H9 (cell line): ENCODE data around the gene CLSTN3. TPM values are rescaled to one million over a fixed set of nuclear protein-coding genes. Genes with fewer than 3 reads are reported as not detected.

Experiments
- DNase-seq: peaks from one replicate; pipeline ENCODE4 v3.0.0-alpha.2; 2017
- H2AFZ ChIP-seq: one replicate; pipeline ENCODE4 v1.6.1; 2013; ENCODE audit warnings: mild to moderate bottlenecking, low read length, control low read depth, moderate library complexity
- H2AK5ac ChIP-seq: 2 replicates; pipeline ENCODE4 v1.6.1; 2013; ENCODE audit warnings: low read length, control low read depth, mixed read lengths; ENCODE audit not compliant: insufficient read length
- H2BK120ac ChIP-seq: one replicate; pipeline ENCODE4 v1.6.1; 2013; ENCODE audit warnings: low read depth, mild to moderate bottlenecking, low read length, control low read depth, inconsistent platforms; ENCODE audit not compliant: poor library complexity, severe bottlenecking
- H2BK12ac ChIP-seq: 2 replicates; pipeline ENCODE4 v1.6.1; 2013; ENCODE audit warnings: low read length, control low read depth, mixed read lengths, low read depth; ENCODE audit not compliant: insufficient read length
- H2BK15ac ChIP-seq: 2 replicates; pipeline ENCODE4 v1.6.1; 2013; ENCODE audit warnings: low read depth, low read length, control low read depth
- H2BK20ac ChIP-seq: one replicate; pipeline ENCODE4 v1.6.1; 2013; ENCODE audit warnings: low read depth, mild to moderate bottlenecking, low read length, control low read depth, inconsistent platforms; ENCODE audit not compliant: poor library complexity, severe bottlenecking
- H2BK5ac ChIP-seq: 2 replicates; pipeline ENCODE4 v1.6.1; 2013; ENCODE audit warnings: low read length, control low read depth, mixed read lengths; ENCODE audit not compliant: insufficient read length
- H3K14ac ChIP-seq: 2 replicates; pipeline ENCODE4 v1.6.1; 2013; ENCODE audit warnings: low read length, control low read depth; ENCODE audit not compliant: insufficient read depth
- H3K18ac ChIP-seq: 2 replicates; pipeline ENCODE4 v1.6.1; 2013; ENCODE audit warnings: low read depth, mild to moderate bottlenecking, mixed read lengths, low read length, control low read depth; ENCODE audit not compliant: insufficient read length
- H3K23ac ChIP-seq: 2 replicates; pipeline ENCODE4 v1.6.1; 2013; ENCODE audit warnings: low read length, control low read depth, mixed read lengths, low read depth; ENCODE audit not compliant: insufficient read length
- H3K23me2 ChIP-seq: 2 replicates; pipeline ENCODE4 v1.6.1; 2013; ENCODE audit warnings: low read depth, mild to moderate bottlenecking, mixed read lengths, low read length, control low read depth; ENCODE audit not compliant: insufficient read length, poor library complexity, severe bottlenecking
- H3K27ac ChIP-seq: 2 replicates; pipeline ENCODE4 v1.5.1; 2013; ENCODE audit warnings: low read length, control low read depth, mixed read lengths, low read depth; ENCODE audit not compliant: insufficient read length
- H3K27me3 ChIP-seq: 2 replicates; pipeline ENCODE4 v1.6.1; 2013; ENCODE audit warnings: low read length, control low read depth, inconsistent platforms; ENCODE audit not compliant: insufficient read depth
- H3K4ac ChIP-seq: 2 replicates; pipeline ENCODE4 v1.6.1; 2013; ENCODE audit warnings: low read depth, mild to moderate bottlenecking, control low read depth, inconsistent platforms, low read length, moderate library complexity
- H3K4me1 ChIP-seq: 2 replicates; pipeline ENCODE4 v1.6.1; 2013; ENCODE audit warnings: low read length, control low read depth, inconsistent platforms; ENCODE audit not compliant: insufficient read depth
- H3K4me2 ChIP-seq: 2 replicates; pipeline ENCODE4 v1.6.1; 2013; ENCODE audit warnings: low read length, control low read depth, mixed read lengths; ENCODE audit not compliant: insufficient read length, insufficient read depth
- H3K56ac ChIP-seq: 2 replicates; pipeline ENCODE4 v1.6.1; 2013; ENCODE audit warnings: low read depth, mild to moderate bottlenecking, mixed read lengths, low read length, control low read depth; ENCODE audit not compliant: insufficient read length
- H3K79me1 ChIP-seq: 2 replicates; pipeline ENCODE4 v1.6.1; 2013; ENCODE audit warnings: low read depth, mild to moderate bottlenecking, moderate library complexity, low read length, control low read depth, inconsistent platforms; ENCODE audit not compliant: insufficient read depth, poor library complexity, severe bottlenecking
- H3K79me2 ChIP-seq: 2 replicates; pipeline ENCODE4 v1.6.1; 2013; ENCODE audit warnings: low read length, control low read depth, inconsistent platforms; ENCODE audit not compliant: insufficient read depth
- H3K9ac ChIP-seq: 2 replicates; pipeline ENCODE4 v1.6.1; 2013; ENCODE audit warnings: low read length, control low read depth, mixed read lengths; ENCODE audit not compliant: insufficient read length; ENCODE audit errors: extremely low read depth
- H3K9me3 ChIP-seq: one replicate; pipeline ENCODE4 v1.6.1; 2013; ENCODE audit warnings: low read depth, low read length, inconsistent platforms; ENCODE audit not compliant: control insufficient read depth
- H3T11ph ChIP-seq: one replicate; pipeline ENCODE4 v1.6.1; 2013; ENCODE audit warnings: mild to moderate bottlenecking, low read length, control low read depth, inconsistent platforms
- H4K20me1 ChIP-seq: one replicate; pipeline ENCODE4 v1.6.1; 2013; ENCODE audit not compliant: control insufficient read depth, insufficient read length, insufficient read depth
- H4K5ac ChIP-seq: 2 replicates; pipeline ENCODE4 v1.6.1; 2013; ENCODE audit warnings: low read depth, mild to moderate bottlenecking, mixed read lengths, low read length, control low read depth; ENCODE audit not compliant: insufficient read length
- H4K8ac ChIP-seq: replicated peaks from 2 replicates; pipeline ENCODE4 v1.6.1; 2013; ENCODE audit warnings: low read length, control low read depth, mixed read lengths, low read depth; ENCODE audit not compliant: insufficient read length
- H4K91ac ChIP-seq: 2 replicates; pipeline ENCODE4 v1.6.1; 2013; ENCODE audit warnings: low read depth, mild to moderate bottlenecking, moderate library complexity, mixed read lengths, low read length, control low read depth; ENCODE audit not compliant: insufficient read length
- H3K27ac Mint-ChIP-seq, 3 experiments: 2 replicates in 2 of 3; 3 replicates in 1 of 3; pipeline ENCODE4 v1.8.0; 2020 to 2021; ENCODE audit warnings: mixed read lengths in 3 of 3, mild to moderate bottlenecking in 1 of 3, moderate library complexity in 1 of 3
- H3K27me3 Mint-ChIP-seq: 2 replicates; pipeline ENCODE4 v1.8.0; 2021; ENCODE audit warnings: low read depth, mild to moderate bottlenecking, moderate library complexity, mixed read lengths
- H3K36me3 Mint-ChIP-seq, 3 experiments: 2 replicates in 2 of 3; 3 replicates in 1 of 3; pipeline ENCODE4 v1.8.0; 2020 to 2021; ENCODE audit warnings: low read depth in 3 of 3, mixed read lengths in 3 of 3; ENCODE audit not compliant: insufficient read depth in 1 of 3
- H3K4me1 Mint-ChIP-seq, 2 experiments: 2 replicates each; pipeline ENCODE4 v1.8.0; 2020; ENCODE audit warnings: mixed read lengths in 2 of 2
- H3K4me3 Mint-ChIP-seq, 2 experiments: 2 replicates in 1 of 2; 3 replicates in 1 of 2; pipeline ENCODE4 v1.8.0; 2020 to 2021; ENCODE audit warnings: mild to moderate bottlenecking in 2 of 2, mixed read lengths in 2 of 2, moderate library complexity in 1 of 2
- H3K9me3 Mint-ChIP-seq, 2 experiments: 2 replicates in 1 of 2; 3 replicates in 1 of 2; pipeline ENCODE4 v1.8.0; 2020; ENCODE audit warnings: mild to moderate bottlenecking in 2 of 2, mixed read lengths in 2 of 2, moderate library complexity in 1 of 2
- total RNA-seq: library from RNA; stranded (reverse); gene quantifications from 2 replicates; pipeline ENCODE4 v1.2.1, GENCODE V29; 2021
- TF ChIP-seq, protein P1 (sequence below): fragments of 200-600 bp; sonication (generic); conservative IDR thresholded peaks from 3 replicates; pipeline ENCODE4 v1.8.0; 2021; ENCODE audit warnings: antibody characterized with exemption, mild to moderate bottlenecking

CLSTN3 gene
- total RNA-seq, 1 experiment from 2014 or later, result 26.2 TPM

DNA sequence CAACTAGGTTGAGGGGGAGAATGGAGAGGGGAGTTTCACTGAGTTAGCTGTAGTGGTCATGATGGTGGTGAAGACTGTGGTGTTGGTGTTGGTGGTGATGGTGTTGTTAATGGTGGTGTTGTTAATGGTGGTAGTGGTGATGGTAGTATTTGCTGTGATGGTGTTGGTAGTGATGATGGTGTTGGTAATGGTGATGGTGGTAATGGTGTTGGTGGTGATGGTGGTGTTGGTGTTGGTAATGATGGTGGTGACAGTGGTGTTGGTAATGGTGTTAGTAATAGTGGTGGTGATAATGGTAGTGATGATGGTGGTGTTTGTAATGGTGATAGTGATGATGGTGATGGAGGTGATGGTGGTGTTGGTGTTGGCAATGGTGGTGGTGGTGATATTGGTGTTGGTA lies 47.0 kb upstream of the CLSTN3 start:
- no peaks in the 10 kb centered on the region for H3K27me3 ChIP-seq
- H3K9me3 Mint-ChIP-seq, result peaks cover 5% of the 10 kb centered on the region in 2 experiments
- no peak overlapping the region for H2AK5ac ChIP-seq
- H3K4me3 Mint-ChIP-seq, result no peak overlapping the region
- H2AFZ ChIP-seq, result no peak overlapping the region
- H3K27ac Mint-ChIP-seq, result no peak overlapping the region
- H3K9ac ChIP-seq, result no peak overlapping the region
- no peak overlapping the region for H2BK20ac ChIP-seq
- no peak overlapping the region for H3K18ac ChIP-seq
- H3K4ac ChIP-seq, result no peak overlapping the region
- H4K91ac ChIP-seq, result no peak overlapping the region
- H3K23me2 ChIP-seq, result no peaks in the 10 kb centered on the region
- H2BK5ac ChIP-seq, result no peak overlapping the region
- H2BK120ac ChIP-seq, result no peak overlapping the region
- H3K14ac ChIP-seq, result no peak overlapping the region
- H3T11ph ChIP-seq, result no peak overlapping the region
- no peak overlapping the region for H2BK15ac ChIP-seq
- H3K27ac ChIP-seq, result no peak overlapping the region
- no peak overlapping the region for H4K5ac ChIP-seq
- H3K4me2 ChIP-seq, result no peak overlapping the region
- no peaks in the 10 kb centered on the region for H3K9me3 ChIP-seq
- no peaks in the 10 kb centered on the region for H3K79me2 ChIP-seq
- no peak overlapping the region for H3K23ac ChIP-seq
- H4K8ac ChIP-seq, result no peak overlapping the region
- H3K27me3 Mint-ChIP-seq, result no peaks in the 10 kb centered on the region
- no peaks in the 10 kb centered on the region for H4K20me1 ChIP-seq
- DNase-seq, result no peak
- no peak overlapping the region for H2BK12ac ChIP-seq
- H3K4me1 Mint-ChIP-seq, result no peaks in the 10 kb centered on the region
- no peaks in the 10 kb centered on the region for H3K79me1 ChIP-seq
- no peak overlapping the region for H3K56ac ChIP-seq
- peaks cover 5 to 12% (median 12%) of the 10 kb centered on the region in 3 experiments for H3K36me3 Mint-ChIP-seq
- TF ChIP-seq, protein P1, sequence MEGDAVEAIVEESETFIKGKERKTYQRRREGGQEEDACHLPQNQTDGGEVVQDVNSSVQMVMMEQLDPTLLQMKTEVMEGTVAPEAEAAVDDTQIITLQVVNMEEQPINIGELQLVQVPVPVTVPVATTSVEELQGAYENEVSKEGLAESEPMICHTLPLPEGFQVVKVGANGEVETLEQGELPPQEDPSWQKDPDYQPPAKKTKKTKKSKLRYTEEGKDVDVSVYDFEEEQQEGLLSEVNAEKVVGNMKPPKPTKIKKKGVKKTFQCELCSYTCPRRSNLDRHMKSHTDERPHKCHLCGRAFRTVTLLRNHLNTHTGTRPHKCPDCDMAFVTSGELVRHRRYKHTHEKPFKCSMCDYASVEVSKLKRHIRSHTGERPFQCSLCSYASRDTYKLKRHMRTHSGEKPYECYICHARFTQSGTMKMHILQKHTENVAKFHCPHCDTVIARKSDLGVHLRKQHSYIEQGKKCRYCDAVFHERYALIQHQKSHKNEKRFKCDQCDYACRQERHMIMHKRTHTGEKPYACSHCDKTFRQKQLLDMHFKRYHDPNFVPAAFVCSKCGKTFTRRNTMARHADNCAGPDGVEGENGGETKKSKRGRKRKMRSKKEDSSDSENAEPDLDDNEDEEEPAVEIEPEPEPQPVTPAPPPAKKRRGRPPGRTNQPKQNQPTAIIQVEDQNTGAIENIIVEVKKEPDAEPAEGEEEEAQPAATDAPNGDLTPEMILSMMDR, result no peak
- no peaks in the 10 kb centered on the region for H3K4me1 ChIP-seq
